Measurements from ENCODE around the gene GPSM3.
"Not testable (repeated sequence)": the region's sequence is repeated elsewhere in the genome, so short reads cannot be mapped to it uniquely, and the experiment has no call there.

Gene GPSM3

GRCh38 chr6:32202186-32202585 lies 9.7 kb upstream of the GPSM3 start:
- no peak for DNase-seq (ENCODE audit: low read depth)

GRCh38 chr6:32200711-32201475 lies 8.4 kb upstream of the GPSM3 start:
- no peak for DNase-seq (ENCODE audit: low read depth)

GRCh38 chr6:32198866-32199265 lies 6.4 kb upstream of the GPSM3 start:
- DNase-seq (ENCODE audit: low read depth): no peak

GRCh38 chr6:32198345-32198696 lies 5.9 kb upstream of the GPSM3 start:
- no peak for DNase-seq (ENCODE audit: low read depth)

- DNase-seq (ENCODE audit: low read depth): no peak
Measured at GRCh38 chr6:32196682-32197616, 4.5 kb upstream of the GPSM3 start.

- DNase-seq (ENCODE audit: low read depth): peak; percentile 53
Measured at GRCh38 chr6:32195902-32196681, 3.6 kb upstream of the GPSM3 start.

GRCh38 chr6:32195652-32195901 lies 3.1 kb upstream of the GPSM3 start:
- peak; percentile 100 for DNase-seq (ENCODE audit: low read depth)

- no peak for DNase-seq (ENCODE audit: low read depth)
Measured at GRCh38 chr6:32194825-32195651, 2.6 kb upstream of the GPSM3 start.

- no peak for DNase-seq (ENCODE audit: low read depth)
Measured at GRCh38 chr6:32194388-32194787, 1.9 kb upstream of the GPSM3 start.

GRCh38 chr6:32193096-32193495 lies 653 bp upstream of the GPSM3 start:
- not testable (repeated sequence) for DNase-seq (ENCODE audit: low read depth)

- DNase-seq (ENCODE audit: low read depth): no peak
Measured at GRCh38 chr6:32191696-32192607, 491 bp downstream of the GPSM3 start.

- no peak for DNase-seq (ENCODE audit: low read depth)
Measured at GRCh38 chr6:32190911-32191677, 1.3 kb downstream of the GPSM3 start.

- peak; percentile 79 for DNase-seq (ENCODE audit: low read depth)
Measured at GRCh38 chr6:32190054-32190851, 2.2 kb downstream of the GPSM3 start, which contains the start of gene PBX2. Gene PBX2, minus strand, starts transcription at chr6:32190202. Its CDS starts 287 bp downstream, at chr6:32189915.

- no peak for DNase-seq (ENCODE audit: low read depth)
Measured at GRCh38 chr6:32189742-32190053, 2.7 kb downstream of the GPSM3 start.

GRCh38 chr6:32189069-32189741 lies 3.2 kb downstream of the GPSM3 start:
- no peak for DNase-seq (ENCODE audit: low read depth)

- no peak for DNase-seq (ENCODE audit: low read depth)
Measured at GRCh38 chr6:32188381-32189068, 3.9 kb downstream of the GPSM3 start.

- DNase-seq (ENCODE audit: low read depth): not testable (repeated sequence)
Measured at GRCh38 chr6:32187725-32188380, 4.6 kb downstream of the GPSM3 start.

Data from activated T-cell treated with anti-CD3 and anti-CD28 coated beads for 24 hours (primary cell).